ENCODE data around the gene ACADS.

GRCh38 chr12:120689397-120690082, 36.1 kb upstream of the ACADS start:
- TF ChIP-seq CTCF (IDR thresholded peaks at IDR 0.05; ENCODE audit: low read length): no peak
- TF ChIP-seq EZH2 (optimal IDR thresholded peaks at IDR 0.05; ENCODE audit: low read depth, low read length): no peak
- TF ChIP-seq EZH2phosphoT487 (IDR thresholded peaks at IDR 0.05; ENCODE audit: low read length): no peak

All from MM.1S (cell line).